ENCODE measurements around the gene ADORA2A.

DNA sequence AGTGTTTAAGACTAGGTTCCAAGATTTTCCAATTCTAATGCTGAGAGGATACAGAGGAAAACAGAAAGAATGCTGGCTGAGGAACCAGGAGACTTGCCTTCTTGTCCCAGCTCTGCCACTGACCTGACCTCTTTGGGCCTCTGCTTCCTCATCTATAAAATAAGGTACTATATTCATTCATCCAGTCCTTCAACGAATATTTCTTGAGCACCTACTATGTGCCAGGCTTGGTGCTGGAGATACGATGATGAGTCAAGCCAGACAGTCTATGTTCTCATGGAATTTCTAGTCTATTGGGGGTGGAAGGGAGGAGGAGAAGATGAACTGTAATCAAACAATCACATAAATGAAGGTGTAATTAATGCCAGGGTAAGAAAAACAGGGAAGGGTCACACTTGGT, 39.9 kb downstream of the ADORA2A start:
- TF ChIP-seq, protein P1, sequence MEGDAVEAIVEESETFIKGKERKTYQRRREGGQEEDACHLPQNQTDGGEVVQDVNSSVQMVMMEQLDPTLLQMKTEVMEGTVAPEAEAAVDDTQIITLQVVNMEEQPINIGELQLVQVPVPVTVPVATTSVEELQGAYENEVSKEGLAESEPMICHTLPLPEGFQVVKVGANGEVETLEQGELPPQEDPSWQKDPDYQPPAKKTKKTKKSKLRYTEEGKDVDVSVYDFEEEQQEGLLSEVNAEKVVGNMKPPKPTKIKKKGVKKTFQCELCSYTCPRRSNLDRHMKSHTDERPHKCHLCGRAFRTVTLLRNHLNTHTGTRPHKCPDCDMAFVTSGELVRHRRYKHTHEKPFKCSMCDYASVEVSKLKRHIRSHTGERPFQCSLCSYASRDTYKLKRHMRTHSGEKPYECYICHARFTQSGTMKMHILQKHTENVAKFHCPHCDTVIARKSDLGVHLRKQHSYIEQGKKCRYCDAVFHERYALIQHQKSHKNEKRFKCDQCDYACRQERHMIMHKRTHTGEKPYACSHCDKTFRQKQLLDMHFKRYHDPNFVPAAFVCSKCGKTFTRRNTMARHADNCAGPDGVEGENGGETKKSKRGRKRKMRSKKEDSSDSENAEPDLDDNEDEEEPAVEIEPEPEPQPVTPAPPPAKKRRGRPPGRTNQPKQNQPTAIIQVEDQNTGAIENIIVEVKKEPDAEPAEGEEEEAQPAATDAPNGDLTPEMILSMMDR (IDR thresholded peaks at IDR 0.05): no peak
- no peak for TF ChIP-seq POLR2A (IDR thresholded peaks at IDR 0.05)
